HepG2 (cell line): ENCODE data around the gene BBC3. TPM values are rescaled to one million over a fixed set of nuclear protein-coding genes. Genes with fewer than 3 reads are reported as not detected.

Experiments used
- BCL6 ChIP-seq: IDR thresholded peaks from 2 replicates; pipeline ENCODE4 v1.6.1; 2016; ENCODE audit warnings: missing genetic modification reagents, missing compliant biosample characterization
- CC2D1A ChIP-seq: sonication (generic); formaldehyde crosslinking; IDR thresholded peaks from 2 replicates; pipeline ENCODE4 v1.8.1; 2023; ENCODE audit warnings: mild to moderate bottlenecking, missing genetic modification reagents
- CHCHD3 ChIP-seq: sonication (generic); formaldehyde crosslinking; IDR thresholded peaks from 2 replicates; pipeline ENCODE4 v1.8.0; 2022; ENCODE audit warnings: mild to moderate bottlenecking, missing genetic modification reagents, moderate library complexity
- CREB1 ChIP-seq, 2 experiments: fragments of 450-650 bp in 1 of 2; IDR thresholded peaks; 2 replicates each; pipeline ENCODE4 v1.6.1; 2016 to 2017; ENCODE audit warnings: control low read depth in 1 of 2, mild to moderate bottlenecking in 1 of 2, missing compliant biosample characterization in 1 of 2, missing genetic modification characterization in 1 of 2
- FLYWCH1 ChIP-seq: sonication (generic); formaldehyde crosslinking; IDR thresholded peaks from 2 replicates; pipeline ENCODE4 v1.8.1; 2023; ENCODE audit warnings: mild to moderate bottlenecking, missing genetic modification reagents
- FOXC1 ChIP-seq: sonication (generic); formaldehyde crosslinking; IDR thresholded peaks from 2 replicates; pipeline ENCODE4 v1.8.0; 2022; ENCODE audit warnings: mild to moderate bottlenecking, missing genetic modification reagents, borderline replicate concordance
- GTF3A ChIP-seq: sonication (generic); formaldehyde crosslinking; conservative IDR thresholded peaks from 2 replicates; pipeline ENCODE4 v1.4.0; 2020; ENCODE audit warnings: mild to moderate bottlenecking, missing genetic modification reagents
- JARID2 ChIP-seq: sonication (generic); formaldehyde crosslinking; IDR thresholded peaks from 2 replicates; pipeline ENCODE4 v1.8.1; 2023; ENCODE audit warnings: missing genetic modification reagents, inconsistent platforms; ENCODE audit not compliant: insufficient replicate concordance
- JUNB ChIP-seq: sonication (generic); formaldehyde crosslinking; IDR thresholded peaks from 2 replicates; pipeline ENCODE4 v1.8.0; 2022; ENCODE audit warnings: missing genetic modification reagents, mild to moderate bottlenecking, borderline replicate concordance
- KAT8 ChIP-seq: IDR thresholded peaks from 2 replicates; pipeline ENCODE4 v1.6.1; 2016; ENCODE audit warnings: missing genetic modification reagents, missing compliant biosample characterization
- LCORL ChIP-seq, 2 experiments: fragments of 450-650 bp in 1 of 2; sonication (generic) in 1 of 2; formaldehyde crosslinking in 1 of 2; IDR thresholded peaks; 2 replicates each; pipeline versions ENCODE4 v1.5.0 to v1.6.1; 2017 to 2020; ENCODE audit warnings: antibody characterized with exemption in 1 of 2, missing genetic modification reagents in 1 of 2
- MED8 ChIP-seq: sonication (generic); formaldehyde crosslinking; IDR thresholded peaks from 2 replicates; pipeline ENCODE4 v1.8.1; 2023; ENCODE audit warnings: mild to moderate bottlenecking, missing genetic modification reagents; ENCODE audit not compliant: insufficient replicate concordance
- RARG ChIP-seq: sonication (generic); formaldehyde crosslinking; IDR thresholded peaks from 2 replicates; pipeline ENCODE4 v1.4.0; 2020; ENCODE audit warnings: low read depth, mild to moderate bottlenecking, missing genetic modification reagents
- SAP130 ChIP-seq: IDR thresholded peaks from 2 replicates; pipeline ENCODE4 v1.6.1; 2016; ENCODE audit warnings: low read depth
- SMAD9 ChIP-seq: sonication (generic); formaldehyde crosslinking; IDR thresholded peaks from 2 replicates; pipeline ENCODE4 v1.5.1; 2020; ENCODE audit warnings: mild to moderate bottlenecking, missing genetic modification reagents
- U2AF2 ChIP-seq: fragments of 200-400 bp; formaldehyde crosslinking; IDR thresholded peaks from 2 replicates; pipeline ENCODE4 v1.6.1; 2017; ENCODE audit warnings: low read depth, mild to moderate bottlenecking, low read length
- ZNF530 ChIP-seq: sonication (generic); formaldehyde crosslinking; IDR thresholded peaks from 2 replicates; pipeline ENCODE4 v1.5.0; 2020; ENCODE audit warnings: low read depth, mild to moderate bottlenecking, missing genetic modification reagents
- ZNF883 ChIP-seq: sonication (generic); formaldehyde crosslinking; IDR thresholded peaks from 2 replicates; pipeline ENCODE4 v1.5.1; 2020; ENCODE audit warnings: mild to moderate bottlenecking, missing genetic modification reagents; ENCODE audit errors: not compliant biosample characterization
- ZSCAN25 ChIP-seq: sonication (generic); formaldehyde crosslinking; IDR thresholded peaks from 2 replicates; pipeline ENCODE4 v1.8.0; 2022; ENCODE audit warnings: mild to moderate bottlenecking, missing genetic modification reagents
- polyA plus RNA-seq, 8 experiments: library from polyadenylated mRNA; depleted of rRNA in 3 of 8; stranded (reverse) in 7 of 8; unstranded in 1 of 8; fragments of >200 nt; fragmentation: Illumina TruSeq in 4 of 8; extraction: Trizol in 4 of 8; gene quantifications; 2 replicates each; pipeline versions ENCODE4 v1.2.1 to v1.2.3, GENCODE V29; 2011 to 2016; ENCODE audit warnings: low read depth in 4 of 8, missing spikeins in 1 of 8, mixed read lengths in 1 of 8; ENCODE audit not compliant: insufficient read depth in 1 of 8
- total RNA-seq, 5 experiments: library from RNA; depleted of rRNA; stranded (reverse); fragments of >200 nt; fragmentation: Illumina TruSeq; extraction: Trizol; gene quantifications; 2 replicates each; pipeline ENCODE4 v1.2.3, GENCODE V29; 2016; ENCODE audit warnings: low read depth in 1 of 5
- TF ChIP-seq, protein P1 (sequence below): sonication (generic); formaldehyde crosslinking; conservative IDR thresholded peaks from 2 replicates; pipeline ENCODE4 v1.8.0; 2022; ENCODE audit warnings: low read depth, missing genetic modification reagents
- TF ChIP-seq, protein P2 (sequence below): sonication (generic); formaldehyde crosslinking; IDR thresholded peaks from 2 replicates; pipeline ENCODE4 v1.5.1; 2020; ENCODE audit warnings: mild to moderate bottlenecking, missing genetic modification reagents

The BBC3 gene
- total and polyA plus RNA-seq, 2 of the 13 experiments (the other 11 are each of a cell fraction or from before 2014, with no cell fraction given), result 6.1 to 8.8 TPM

DNA sequence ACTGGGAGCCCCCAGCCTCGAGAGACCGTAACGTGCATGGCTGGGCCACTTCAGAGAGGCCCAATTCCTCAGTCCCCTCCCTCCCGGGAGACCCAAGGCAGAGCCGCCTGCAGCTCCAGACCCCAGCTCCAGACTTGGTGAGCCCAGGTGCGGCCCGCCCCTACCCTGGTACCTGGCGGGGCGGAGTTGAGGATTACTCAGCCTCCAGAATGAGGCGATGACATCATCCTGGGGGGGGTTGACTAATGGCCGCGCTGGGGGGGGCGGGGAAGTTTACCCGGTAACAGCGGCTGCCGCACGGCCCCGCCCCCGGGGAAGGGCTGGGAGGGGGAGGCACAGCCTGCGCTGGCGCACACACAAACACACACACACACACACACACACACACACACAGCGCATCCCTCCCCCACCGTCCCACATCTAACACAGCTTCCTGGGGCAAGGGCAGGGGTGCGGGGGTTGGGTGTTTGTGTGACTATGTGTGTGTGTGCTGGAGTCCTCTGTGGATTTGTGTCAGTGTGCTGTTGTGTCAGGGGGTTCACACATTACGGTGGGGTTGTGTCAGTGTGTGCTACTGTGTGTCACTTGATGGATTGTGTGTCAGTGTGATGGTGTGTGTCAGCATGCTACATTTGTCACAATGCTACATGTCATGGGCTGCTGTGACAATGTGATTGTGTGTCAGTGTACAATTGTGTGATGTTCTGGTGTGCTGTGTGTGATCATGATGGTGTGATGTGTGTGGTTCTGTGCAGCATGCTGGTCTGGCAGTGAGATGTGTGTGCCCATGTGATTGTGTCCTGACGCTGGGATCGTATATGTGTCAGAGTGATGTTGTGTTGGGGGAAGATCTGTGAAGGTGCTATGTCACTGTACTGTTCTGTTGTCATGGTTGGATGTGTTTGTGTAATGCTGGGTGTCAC is 10.3 kb upstream of the BBC3 start (continued):
- TF ChIP-seq CHCHD3 (no peak), JARID2 (CRISPR knock-in tag) (no peak), FOXC1 (CRISPR knock-in tag) (0 out of 2 replicates have a peak, but pooled peaks have one; percentile 31), JUNB (CRISPR knock-in tag) (0 out of 2 replicates have a peak, but pooled peaks have one; percentile 13), FLYWCH1 (no peak), SAP130 (CRISPR knock-in tag) (peak; percentile 50; the same call in 1 of the 2 replicates), BCL6 (CRISPR knock-in tag) (0 out of 2 replicates have a peak, but pooled peaks have one; percentile 26), ZSCAN25 (CRISPR knock-in tag) (peak; percentile 45; the same call in 1 of the 2 replicates), ZNF883 (no peak), LCORL (IDR thresholded peaks at IDR 0.05) (no peak), LCORL (CRISPR knock-in tag; IDR thresholded peaks at IDR 0.05) (no peak), SMAD9 (CRISPR knock-in tag) (no peak), KAT8 (CRISPR knock-in tag) (no peak), CREB1 (IDR thresholded peaks at IDR 0.05) (0 out of 2 replicates have a peak, but pooled peaks have one; percentile 25), CREB1 (CRISPR knock-in tag; IDR thresholded peaks at IDR 0.05) (peak; percentile 19; the same call in 1 of the 2 replicates), MED8 (no peak), U2AF2 (no peak), ZNF530 (CRISPR knock-in tag) (no peak), GTF3A (no peak), RARG (CRISPR knock-in tag) (no peak), CC2D1A (CRISPR knock-in tag) (0 out of 2 replicates have a peak, but pooled peaks have one; percentile 30)
- TF ChIP-seq, protein P1, sequence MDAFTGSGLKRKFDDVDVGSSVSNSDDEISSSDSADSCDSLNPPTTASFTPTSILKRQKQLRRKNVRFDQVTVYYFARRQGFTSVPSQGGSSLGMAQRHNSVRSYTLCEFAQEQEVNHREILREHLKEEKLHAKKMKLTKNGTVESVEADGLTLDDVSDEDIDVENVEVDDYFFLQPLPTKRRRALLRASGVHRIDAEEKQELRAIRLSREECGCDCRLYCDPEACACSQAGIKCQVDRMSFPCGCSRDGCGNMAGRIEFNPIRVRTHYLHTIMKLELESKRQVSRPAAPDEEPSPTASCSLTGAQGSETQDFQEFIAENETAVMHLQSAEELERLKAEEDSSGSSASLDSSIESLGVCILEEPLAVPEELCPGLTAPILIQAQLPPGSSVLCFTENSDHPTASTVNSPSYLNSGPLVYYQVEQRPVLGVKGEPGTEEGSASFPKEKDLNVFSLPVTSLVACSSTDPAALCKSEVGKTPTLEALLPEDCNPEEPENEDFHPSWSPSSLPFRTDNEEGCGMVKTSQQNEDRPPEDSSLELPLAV (CRISPR knock-in tag), result peak; percentile 61; the same call in 1 of the 2 replicates
- TF ChIP-seq, protein P2, sequence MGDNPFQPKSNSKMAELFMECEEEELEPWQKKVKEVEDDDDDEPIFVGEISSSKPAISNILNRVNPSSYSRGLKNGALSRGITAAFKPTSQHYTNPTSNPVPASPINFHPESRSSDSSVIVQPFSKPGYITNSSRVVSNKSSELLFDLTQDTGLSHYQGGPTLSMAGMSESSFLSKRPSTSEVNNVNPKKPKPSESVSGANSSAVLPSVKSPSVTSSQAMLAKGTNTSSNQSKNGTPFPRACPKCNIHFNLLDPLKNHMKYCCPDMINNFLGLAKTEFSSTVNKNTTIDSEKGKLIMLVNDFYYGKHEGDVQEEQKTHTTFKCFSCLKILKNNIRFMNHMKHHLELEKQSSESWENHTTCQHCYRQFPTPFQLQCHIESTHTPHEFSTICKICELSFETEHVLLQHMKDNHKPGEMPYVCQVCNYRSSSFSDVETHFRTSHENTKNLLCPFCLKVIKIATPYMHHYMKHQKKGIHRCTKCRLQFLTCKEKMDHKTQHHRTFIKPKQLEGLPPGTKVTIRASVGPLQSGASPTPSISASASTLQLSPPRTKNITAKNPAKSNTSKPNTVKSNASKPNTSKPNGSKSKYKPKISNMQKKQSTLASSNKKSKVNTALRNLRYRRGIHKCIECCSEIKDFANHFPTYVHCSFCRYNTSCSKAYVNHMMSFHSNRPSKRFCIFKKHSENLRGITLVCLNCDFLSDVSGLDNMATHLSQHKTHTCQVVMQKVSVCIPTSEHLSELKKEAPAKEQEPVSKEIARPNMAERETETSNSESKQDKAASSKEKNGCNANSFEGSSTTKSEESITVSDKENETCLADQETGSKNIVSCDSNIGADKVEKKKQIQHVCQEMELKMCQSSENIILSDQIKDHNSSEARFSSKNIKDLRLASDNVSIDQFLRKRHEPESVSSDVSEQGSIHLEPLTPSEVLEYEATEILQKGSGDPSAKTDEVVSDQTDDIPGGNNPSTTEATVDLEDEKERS (CRISPR knock-in tag), result peak; percentile 49; the same call in 1 of the 2 replicates
